HG03045 (cell line): ENCODE results near the gene FAM204A.

Source experiments
- ATAC-seq: cut with Tn5 transposase; IDR thresholded peaks from one replicate; pipeline ENCODE4 v1.9.1; 2021; ENCODE audit warnings: mild to moderate bottlenecking, moderate library complexity; ENCODE audit not compliant: unreplicated experiment

Gene FAM204A

DNA sequence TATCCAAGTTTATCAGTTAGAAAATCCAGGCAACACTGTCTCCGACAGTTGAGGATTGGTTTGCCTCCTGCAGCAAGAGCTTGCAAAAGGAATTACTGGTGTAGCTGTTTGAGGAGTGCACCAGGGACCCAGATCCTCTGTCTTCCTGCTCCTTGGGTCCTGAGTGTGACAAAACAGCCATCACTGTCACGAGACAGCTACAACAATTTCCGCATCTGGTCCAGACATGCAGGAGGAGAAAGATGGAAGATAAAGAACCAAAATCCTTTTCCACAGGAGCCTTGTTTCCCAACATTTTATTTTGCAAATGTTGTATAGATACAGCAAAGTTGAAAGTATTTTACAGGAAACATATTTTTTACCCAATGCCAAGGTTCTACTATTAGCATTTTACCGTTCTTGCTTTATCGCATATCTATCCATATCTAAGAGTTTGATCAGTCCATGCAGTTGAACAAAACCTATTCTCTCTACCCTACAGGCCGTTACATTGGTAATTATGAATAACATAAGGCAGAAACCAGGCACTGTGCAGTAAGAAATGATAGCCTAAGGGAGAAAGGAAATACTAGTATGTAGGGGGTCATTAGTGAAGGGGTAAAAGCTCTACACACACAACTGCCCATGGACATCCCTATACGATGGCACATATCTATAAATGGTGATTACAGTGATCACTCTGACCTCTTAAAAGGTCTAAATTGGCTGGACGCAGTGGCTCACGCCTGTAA lies 54.9 kb downstream of the FAM204A start:
- ATAC-seq: no peak

- ATAC-seq: no peak
These were observed 55.9 kb downstream of the FAM204A start for GRCh38 chr10:118286051-118286838.

DNA sequence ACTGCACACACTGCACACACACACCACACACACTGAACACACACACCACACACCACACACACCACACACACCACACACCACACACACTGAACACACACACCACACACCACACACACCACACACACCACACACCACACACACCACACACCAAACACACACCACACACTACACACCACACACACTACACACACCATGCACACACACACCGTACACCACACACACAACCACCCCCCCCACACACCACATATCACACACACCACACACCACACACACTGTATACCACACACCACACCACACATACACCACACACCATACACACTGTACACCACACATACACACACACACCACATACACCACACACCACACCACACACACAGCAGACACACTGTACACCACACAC lies 59.5 kb downstream of the FAM204A start:
- ATAC-seq: no peak

- ATAC-seq: no peak
These were observed 63.5 kb downstream of the FAM204A start for GRCh38 chr10:118278649-118279048.

- ATAC-seq: no peak
These were observed 64.3 kb downstream of the FAM204A start for GRCh38 chr10:118277871-118278270.

GRCh38 chr10:118276727-118277126 lies 65.4 kb downstream of the FAM204A start:
- no peak for ATAC-seq

- ATAC-seq: no peak
These were observed 65.9 kb downstream of the FAM204A start for GRCh38 chr10:118276204-118276603.

DNA sequence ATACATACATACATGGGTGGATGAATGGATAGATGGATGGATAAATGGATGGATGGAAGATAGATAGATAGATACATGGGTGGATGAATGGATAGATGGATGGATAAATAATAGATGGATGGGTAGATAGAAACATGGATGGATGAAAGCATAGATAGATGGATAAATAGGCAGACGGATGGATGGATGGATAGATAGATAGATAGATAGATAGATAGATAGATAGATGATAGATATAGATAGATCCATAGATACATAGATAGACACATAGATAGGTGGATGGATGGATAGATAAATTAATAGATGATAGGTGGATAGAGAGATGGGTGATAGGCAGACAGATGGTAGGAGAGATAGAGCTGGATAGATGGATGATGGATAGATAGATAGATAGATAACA lies 68.5 kb downstream of the FAM204A start:
- no peak for ATAC-seq

DNA sequence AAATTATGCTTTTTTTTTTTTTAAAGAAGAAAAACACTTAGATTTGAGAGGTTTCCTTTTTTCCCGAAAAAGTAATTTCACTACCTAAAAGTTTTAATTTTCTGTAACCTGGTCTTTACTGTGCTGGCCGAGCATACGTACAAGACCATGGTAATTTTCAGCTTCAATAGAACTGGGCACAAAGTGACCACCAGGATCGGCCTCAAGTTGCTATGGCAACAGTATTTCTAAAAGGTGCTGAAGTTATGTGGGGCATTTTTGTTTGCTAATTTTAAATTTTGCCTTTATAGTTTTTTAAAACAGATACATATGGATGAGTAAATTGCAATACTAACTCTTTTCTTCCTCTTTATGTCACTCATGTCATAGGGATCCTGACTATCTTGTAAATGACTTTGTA lies 69.4 kb downstream of the FAM204A start:
- no peak for ATAC-seq

- ATAC-seq: no peak
These were observed 69.9 kb downstream of the FAM204A start for GRCh38 chr10:118272149-118272721.

DNA sequence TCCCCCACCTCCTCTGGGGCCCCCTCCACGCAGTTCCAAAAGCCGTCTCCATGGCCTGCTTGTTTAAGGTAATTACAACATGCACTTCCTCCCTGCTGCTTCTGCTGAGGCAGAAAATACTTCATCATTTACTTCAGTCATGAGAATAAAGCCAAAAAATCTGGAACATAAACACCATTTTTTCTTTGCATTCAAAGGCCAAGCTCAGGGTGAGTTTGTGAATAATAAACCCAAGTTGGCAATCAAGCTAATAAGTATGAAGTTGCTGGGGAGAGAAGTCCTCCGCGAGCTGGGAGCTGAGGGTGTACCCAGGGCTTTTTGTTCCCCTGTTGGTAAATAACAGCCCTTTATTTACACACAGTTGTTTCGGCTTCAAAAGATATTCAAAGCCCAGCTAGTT lies 70.5 kb downstream of the FAM204A start:
- no peak for ATAC-seq

DNA sequence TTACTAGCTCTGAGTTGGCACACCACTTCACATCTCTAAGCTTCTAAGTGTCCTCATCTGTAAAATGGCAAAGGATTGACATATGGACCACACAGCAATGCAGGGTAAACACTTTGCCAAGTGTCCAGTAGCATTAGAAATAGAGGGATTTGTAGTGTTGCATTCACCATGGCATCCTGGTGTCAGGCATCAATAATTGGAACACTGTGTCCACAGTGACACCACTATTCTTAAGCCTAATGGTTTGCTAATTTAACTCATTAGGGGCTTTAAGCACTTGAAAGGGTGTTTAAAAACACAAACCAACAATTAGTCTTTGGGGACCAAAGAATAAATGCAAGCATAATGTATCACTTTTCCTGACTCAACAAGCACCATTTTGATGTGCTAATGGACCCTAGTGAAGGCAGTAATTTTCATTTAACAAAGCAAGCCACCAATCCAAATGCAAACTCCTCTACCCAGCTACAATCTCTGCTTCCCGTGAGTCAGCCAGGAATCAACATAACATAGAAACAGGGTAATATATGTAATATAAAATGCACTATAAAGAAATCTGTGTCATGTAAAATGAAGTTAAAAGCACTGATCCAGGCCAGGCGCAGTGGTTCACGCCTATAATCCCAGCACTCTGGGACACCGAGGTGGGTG lies 75.9 kb downstream of the FAM204A start:
- no peak for ATAC-seq

GRCh38 chr10:118264838-118265470 lies 77.2 kb downstream of the FAM204A start:
- no peak for ATAC-seq

DNA sequence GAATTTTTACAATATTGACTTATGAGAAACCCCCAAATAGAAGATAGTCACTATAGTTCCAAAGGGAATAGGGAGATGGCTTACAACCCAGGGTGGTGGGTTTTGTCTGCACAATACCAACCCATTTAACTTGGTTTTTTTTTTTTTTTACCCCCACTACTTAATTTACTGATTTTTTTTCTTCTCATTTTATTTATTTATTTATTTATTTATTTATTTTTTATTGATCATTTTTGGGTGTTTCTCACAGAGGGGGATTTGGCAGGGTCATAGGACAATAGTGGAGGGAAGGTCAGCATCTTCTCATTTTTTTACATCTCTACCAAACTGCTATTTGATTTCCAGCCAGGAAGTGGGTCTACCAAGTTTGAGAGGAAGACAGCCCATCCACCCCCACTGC lies 77.9 kb downstream of the FAM204A start:
- ATAC-seq: no peak

DNA sequence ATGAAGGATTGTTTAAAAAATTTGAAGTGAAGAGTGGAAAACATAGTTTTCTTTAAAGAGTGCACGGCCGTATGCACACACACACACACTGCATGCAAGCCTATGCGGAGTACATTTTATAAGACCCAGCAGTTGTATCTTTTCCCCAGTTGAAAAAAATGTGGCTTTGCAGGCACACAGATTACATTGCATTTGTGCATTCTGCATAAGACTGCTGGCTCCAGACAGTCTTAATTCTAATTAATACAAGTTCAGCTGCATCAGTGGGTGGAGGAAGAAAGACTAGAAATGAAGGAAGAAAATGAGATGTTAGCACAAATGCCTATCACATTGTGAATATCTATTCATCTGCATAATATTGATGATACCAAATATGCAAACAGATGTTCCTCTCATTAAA lies 79.6 kb downstream of the FAM204A start:
- no peak for ATAC-seq

GRCh38 chr10:118259288-118259906 lies 82.7 kb downstream of the FAM204A start:
- no peak for ATAC-seq

- ATAC-seq: no peak
These were observed 83.8 kb downstream of the FAM204A start for GRCh38 chr10:118258285-118258684.

DNA sequence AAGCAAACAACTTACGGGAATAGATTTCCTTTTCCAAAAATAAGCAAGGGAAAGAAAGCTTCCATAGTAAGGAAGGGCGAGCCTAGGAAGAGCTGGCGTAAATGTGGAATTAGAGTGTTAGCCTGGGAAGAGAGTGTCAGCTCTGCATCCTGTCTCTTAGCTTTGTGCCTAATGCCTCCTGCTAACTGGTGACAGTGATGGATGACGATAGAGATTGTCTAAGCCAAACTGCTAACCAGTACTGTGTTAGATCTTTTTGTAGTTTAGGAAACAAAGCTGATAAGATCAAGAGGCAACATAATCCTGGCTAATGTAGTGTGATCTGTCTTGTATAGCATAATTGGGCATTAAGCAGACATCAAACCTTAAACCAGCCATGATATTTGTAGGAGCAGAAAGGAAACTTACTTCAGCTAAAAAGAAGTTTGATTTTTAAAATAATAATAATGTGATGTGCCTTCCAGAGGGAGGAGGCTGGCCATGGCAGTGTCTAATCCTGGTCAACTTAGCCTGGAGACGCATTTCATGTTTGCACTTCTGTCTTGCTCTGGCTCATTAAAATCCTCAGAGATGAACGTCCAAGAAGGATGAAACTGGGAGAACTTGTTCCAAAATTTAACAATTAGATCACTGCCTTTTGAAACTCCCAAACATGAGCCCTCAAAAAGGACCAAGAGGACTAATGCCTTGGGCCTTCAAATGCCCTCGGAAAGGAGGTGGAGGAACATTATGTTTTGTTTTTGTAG lies 85.1 kb downstream of the FAM204A start:
- ATAC-seq: no peak

- no peak for ATAC-seq
These were observed 85.9 kb downstream of the FAM204A start for GRCh38 chr10:118256209-118256608.

- ATAC-seq: no peak
These were observed 86.8 kb downstream of the FAM204A start for GRCh38 chr10:118255355-118255754.
